HepG2 (cell line): ENCODE results near the gene SYNM. TPM values are rescaled to one million over a fixed set of nuclear protein-coding genes. Genes with fewer than 3 reads are reported as not detected.

ENCODE experiments used
- ATAC-seq: fragments of 200-7000 bp; cut with Tn5 transposase; 3 replicates; pipeline ENCODE4 v1.9.1; 2020; ENCODE audit warnings: mild to moderate bottlenecking, moderate library complexity
- BruUV-seq: library from RNA; stranded (reverse); fragments of 400-500 nt; replicated peaks from 2 replicates; lab custom pipeline; 2021; lab: Mats Ljungman, UMichigan
- CTCF ChIA-PET: fragments of 300-600 bp; formaldehyde crosslinking; extraction: SDS; loops from one replicate; lab custom pipeline; 2021; ENCODE audit warnings: low total read pairs, inconsistent platforms, low intra/inter-chr PET ratio; lab: Yijun Ruan, JAX
- POLR2A ChIA-PET: fragments of 350-600 bp; sonication (Branson Sonifier 250); formaldehyde crosslinking; loops from one replicate; lab custom pipeline; 2020; ENCODE audit warnings: antibody characterized with exemption, inconsistent platforms; lab: Yijun Ruan, JAX
- DNase-seq: peaks from one replicate; pipeline ENCODE4 v3.0.0-alpha.2; 2015; ENCODE audit warnings: low spot score
- FAIRE-seq: peaks from 3 replicates; lab custom pipeline; 2011; peaks lifted over from hg19 to GRCh38; lab: Jason Lieb, UNC
- H2AFZ ChIP-seq: one replicate; pipeline ENCODE4 v1.6.1; 2011; ENCODE audit warnings: low read length, inconsistent platforms
- H3K27ac ChIP-seq: fragments of 300-600 bp; 3 replicates; pipeline ENCODE4 v1.8.0; 2011; ENCODE audit warnings: mixed run types, mild to moderate bottlenecking, mixed read lengths, low read length, inconsistent platforms; ENCODE audit not compliant: insufficient read depth; ENCODE audit errors: extremely low read length
- H3K27me3 ChIP-seq, 2 experiments: fragments of 200-600 bp in 1 of 2; 2 replicates in 1 of 2; 3 replicates in 1 of 2; pipeline versions ENCODE4 v1.6.0 to v1.8.0; 2011; ENCODE audit warnings: low read length in 2 of 2, mild to moderate bottlenecking in 2 of 2, moderate library complexity in 2 of 2, inconsistent platforms in 1 of 2; ENCODE audit not compliant: insufficient read depth in 2 of 2, control insufficient read depth in 1 of 2
- H3K36me3 ChIP-seq, 2 experiments: fragments of 200-600 bp in 1 of 2; replicated peaks in 1 of 2; 2 replicates in 1 of 2; 3 replicates in 1 of 2; pipeline versions ENCODE4 v1.5.1 to v1.8.0; 2011; ENCODE audit warnings: low read length in 2 of 2, inconsistent platforms in 1 of 2; ENCODE audit not compliant: insufficient read depth in 2 of 2, control insufficient read depth in 1 of 2
- H3K4me1 ChIP-seq: 2 replicates; pipeline ENCODE4 v1.5.1; 2012; ENCODE audit warnings: low read length, inconsistent platforms; ENCODE audit not compliant: insufficient read depth
- H3K4me2 ChIP-seq: 2 replicates; pipeline ENCODE4 v1.6.0; 2011; ENCODE audit warnings: low read depth, low read length, inconsistent platforms
- H3K4me3 ChIP-seq, 3 experiments: fragments of 200-600 bp in 1 of 3; sonication (generic), shearing (Covaris generic) in 1 of 3; replicated peaks in 1 of 3; 2 replicates each; pipeline ENCODE4 v1.5.1; 2011 to 2016; ENCODE audit warnings: low read length in 3 of 3, inconsistent platforms in 2 of 3, low read depth in 2 of 3, mild to moderate bottlenecking in 2 of 3, control low read depth in 1 of 3, mixed read lengths in 1 of 3; ENCODE audit not compliant: insufficient read depth in 1 of 3
- H3K79me2 ChIP-seq: one replicate; pipeline ENCODE4 v1.6.1; 2011; ENCODE audit warnings: low read length, inconsistent platforms; ENCODE audit not compliant: insufficient read depth
- H3K9ac ChIP-seq: 2 replicates; pipeline ENCODE4 v1.6.0; 2011; ENCODE audit warnings: mild to moderate bottlenecking, low read depth, low read length, inconsistent platforms; ENCODE audit not compliant: insufficient read depth
- H3K9me3 ChIP-seq: 2 replicates; pipeline ENCODE4 v1.5.1; 2012; ENCODE audit warnings: mild to moderate bottlenecking, low read length
- H4K20me1 ChIP-seq: 2 replicates; pipeline ENCODE4 v1.6.0; 2011; ENCODE audit warnings: inconsistent platforms, mild to moderate bottlenecking, low read length, moderate library complexity; ENCODE audit not compliant: insufficient read depth
- DMAP1 ChIP-seq: IDR thresholded peaks from 2 replicates; pipeline ENCODE4 v1.6.1; 2016
- FOXA1 ChIP-seq, 2 experiments: fragments of 450-650 bp in 1 of 2; sonication (generic) in 1 of 2; formaldehyde crosslinking in 1 of 2; IDR thresholded peaks; 2 replicates each; pipeline versions ENCODE4 v1.4.0 to v1.6.1; 2016 to 2020; ENCODE audit warnings: missing genetic modification reagents in 1 of 2
- HDAC6 ChIP-seq: fragments of 200-600 bp; sonication (generic); IDR thresholded peaks from 2 replicates; pipeline ENCODE4 v1.7.0; 2017; ENCODE audit warnings: mild to moderate bottlenecking, antibody characterized with exemption, low read length, low read depth
- PATZ1 ChIP-seq: sonication (generic); formaldehyde crosslinking; IDR thresholded peaks from 2 replicates; pipeline ENCODE4 v1.4.0; 2020; ENCODE audit warnings: missing genetic modification reagents
- POGK ChIP-seq: sonication (generic); formaldehyde crosslinking; conservative IDR thresholded peaks from 2 replicates; pipeline ENCODE4 v1.8.0; 2022; ENCODE audit warnings: mild to moderate bottlenecking, moderate library complexity, missing genetic modification reagents
- RBFOX2 ChIP-seq: fragments of 200-400 bp; formaldehyde crosslinking; IDR thresholded peaks from 2 replicates; pipeline ENCODE4 v1.6.1; 2017; ENCODE audit warnings: low read depth, mild to moderate bottlenecking, low read length
- TBL1XR1 ChIP-seq: fragments of 150-350 bp; IDR thresholded peaks from 2 replicates; pipeline ENCODE4 v1.6.1; 2014; ENCODE audit warnings: borderline replicate concordance, low read length; ENCODE audit not compliant: partially characterized antibody
- ZBTB2 ChIP-seq: sonication (generic); formaldehyde crosslinking; IDR thresholded peaks from 2 replicates; pipeline ENCODE4 v1.8.0; 2022; ENCODE audit warnings: low read depth, missing genetic modification reagents
- ZNF205 ChIP-seq: IDR thresholded peaks from 2 replicates; pipeline ENCODE4 v1.6.1; 2018; ENCODE audit warnings: missing biosample characterization, missing genetic modification reagents
- ZNF383 ChIP-seq: sonication (generic); formaldehyde crosslinking; IDR thresholded peaks from 2 replicates; pipeline ENCODE4 v1.4.0; 2020; ENCODE audit warnings: missing genetic modification reagents, mild to moderate bottlenecking, borderline replicate concordance
- ZNF510 ChIP-seq: sonication (generic); formaldehyde crosslinking; IDR thresholded peaks from 2 replicates; pipeline ENCODE4 v1.4.0; 2020; ENCODE audit warnings: low read depth, mild to moderate bottlenecking, missing genetic modification reagents
- ZNF83 ChIP-seq: sonication (generic); formaldehyde crosslinking; IDR thresholded peaks from 2 replicates; pipeline ENCODE4 v1.4.0; 2020; ENCODE audit warnings: missing genetic modification reagents, mild to moderate bottlenecking, borderline replicate concordance
- ZSCAN21 ChIP-seq: sonication (generic); formaldehyde crosslinking; IDR thresholded peaks from 2 replicates; pipeline ENCODE4 v1.8.0; 2022; ENCODE audit warnings: mild to moderate bottlenecking, missing genetic modification reagents, moderate library complexity, borderline replicate concordance
- ZSCAN31 ChIP-seq: sonication (generic); formaldehyde crosslinking; IDR thresholded peaks from 2 replicates; pipeline ENCODE4 v1.5.0; 2020; ENCODE audit warnings: low read depth, mild to moderate bottlenecking, missing genetic modification reagents
- WGBS: methylation state at CpG from one replicate; pipeline ENCODE4 v1.1.6; 2017; ENCODE audit warnings: low lambda C conversion rate; 5-methylcytosine and 5-hydroxymethylcytosine counted together
- in situ Hi-C: cut with HindIII; loops from 2 replicates; pipeline ENCODE4 v1.10.0; 2017; ENCODE audit warnings: low pct_unique_long_range_greater_than_20kb; ENCODE audit not compliant: extremely low pct_ligation_motif_present
- intact Hi-C: fragments of 100-400 bp; cut with micrococcal nuclease; formaldehyde crosslinking; loops from one replicate; pipeline ENCODE4 v1.10.0; 2022; ENCODE audit not compliant: unreplicated experiment
- polyA plus RNA-seq, 8 experiments: library from polyadenylated mRNA; depleted of rRNA in 3 of 8; stranded (reverse) in 7 of 8; unstranded in 1 of 8; fragments of >200 nt; fragmentation: Illumina TruSeq in 4 of 8; extraction: Trizol in 4 of 8; gene quantifications; 2 replicates each; pipeline versions ENCODE4 v1.2.1 to v1.2.3, GENCODE V29; 2011 to 2016; ENCODE audit warnings: low read depth in 4 of 8, missing spikeins in 1 of 8, mixed read lengths in 1 of 8; ENCODE audit not compliant: insufficient read depth in 1 of 8
- total RNA-seq, 5 experiments: library from RNA; depleted of rRNA; stranded (reverse); fragments of >200 nt; fragmentation: Illumina TruSeq; extraction: Trizol; gene quantifications; 2 replicates each; pipeline ENCODE4 v1.2.3, GENCODE V29; 2016; ENCODE audit warnings: low read depth in 1 of 5

SYNM gene
- total and polyA plus RNA-seq, 2 of the 13 experiments (the other 11 are each of a cell fraction or from before 2014, with no cell fraction given) = 1.1 to 3.7 TPM

GRCh38 chr15:99115300-99116215, 10.7 kb downstream of the SYNM start (continued):
- TF ChIP-seq PATZ1 (CRISPR knock-in tag) (no peak), ZNF205 (no peak), DMAP1 (CRISPR knock-in tag) (no peak), HDAC6 (no peak), ZSCAN21 (CRISPR knock-in tag) (no peak), RBFOX2 (no peak)

GRCh38 chr15:99117111-99117510, 12.2 kb downstream of the SYNM start:
- H3K4me1 ChIP-seq = peaks cover 22% of the 10 kb centered on the region
- no peak overlapping the region for H3K4me2 ChIP-seq
- H3K4me3 ChIP-seq = no peak overlapping the region
- no peaks in the 10 kb centered on the region for H3K79me2 ChIP-seq
- no peak overlapping the region for H3K9ac ChIP-seq
- WGBS = 97% methylated on average over 8 of the region's 8 CpGs
- no peaks in the 10 kb centered on the region for H4K20me1 ChIP-seq
- DNase-seq (no peak), FAIRE-seq (no peak), ATAC-seq (no peak)
- H2AFZ ChIP-seq = no peak overlapping the region
- no TSS peak for BruUV-seq
- H3K9me3 ChIP-seq = no peaks in the 10 kb centered on the region
- CTCF ChIA-PET = no interaction called here
- intact Hi-C loops (no loop called here), in situ Hi-C loops (no loop called here)
- no peak overlapping the region for H3K27ac ChIP-seq
- H3K27me3 ChIP-seq = no peaks in the 10 kb centered on the region
- POLR2A ChIA-PET = no interaction called here
- H3K36me3 ChIP-seq = no peaks in the 10 kb centered on the region; a peak in 1 of 5 replicates
- TF ChIP-seq ZBTB2 (CRISPR knock-in tag) (no peak), FOXA1 (IDR thresholded peaks at IDR 0.05) (no peak), FOXA1 (CRISPR knock-in tag; IDR thresholded peaks at IDR 0.05) (no peak), ZNF83 (CRISPR knock-in tag) (no peak), ZNF383 (CRISPR knock-in tag) (no peak), TBL1XR1 (no peak), ZSCAN31 (CRISPR knock-in tag) (no peak), ZNF510 (CRISPR knock-in tag) (no peak), POGK (CRISPR knock-in tag) (no peak)
